Measurements from ENCODE around the gene C16orf46. TPM values are rescaled to one million over a fixed set of nuclear protein-coding genes. Genes with fewer than 3 reads are reported as not detected.

Gene C16orf46
- total RNA-seq, 1 donor from 2014 or later, result 1.9 TPM

- DNase-seq (ENCODE audit: low read depth), result no peak
Observed at GRCh38 chr16:81018496-81018895, 58.5 kb downstream of the C16orf46 start.

DNA sequence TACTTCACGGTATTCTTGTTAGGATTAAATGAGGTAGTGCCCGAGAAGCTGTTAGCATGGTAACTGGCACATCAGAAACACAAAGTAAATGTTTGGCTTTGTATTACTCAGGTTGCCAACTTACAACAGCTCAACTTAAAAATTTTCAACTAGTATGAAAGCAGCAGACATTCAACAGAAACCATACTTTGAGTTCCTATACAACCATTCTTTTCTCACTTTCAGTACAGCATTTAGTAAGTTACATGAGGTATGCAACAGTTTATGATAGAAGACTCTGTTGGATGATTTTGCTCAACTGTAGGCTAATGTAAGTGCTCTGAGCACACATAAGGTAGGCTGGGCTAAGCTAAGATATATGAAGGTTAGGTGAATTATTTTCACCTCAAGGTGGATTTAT, 62.4 kb downstream of the C16orf46 start:
- no peak for DNase-seq (ENCODE audit: low read depth)

- no peak for DNase-seq (ENCODE audit: low read depth)
Observed at GRCh38 chr16:81012974-81013373, 64.1 kb downstream of the C16orf46 start.

Other genes with a start within 250 kb of the C16orf46 start
- gene CMC2, start 70.4 kb downstream of the C16orf46 start, total RNA-seq, result 79.0 and 95.9 TPM in 2 replicates
- gene CENPN, start 70.0 kb downstream of the C16orf46 start, total RNA-seq, result 10.6 and 10.8 TPM in 2 replicates
- gene ATMIN, start 41.4 kb downstream of the C16orf46 start, total RNA-seq, result 44.7 and 55.6 TPM in 2 replicates
- gene GCSH, start 19.2 kb upstream of the C16orf46 start, total RNA-seq, result 43.5 and 48.6 TPM in 2 replicates
- not detected in 2 replicates for gene BCO1, start 161.5 kb upstream of the C16orf46 start, total RNA-seq
- gene GAN, start 237.7 kb upstream of the C16orf46 start, total RNA-seq, result 10.3 and 12.0 TPM in 2 replicates

Measured in myocyte (in vitro differentiated cells).